HG03565 (cell line): ENCODE results near the gene NCKAP5L.
"Not testable (repeated sequence)": the region's sequence is repeated elsewhere in the genome, so short reads cannot be mapped to it uniquely, and the experiment has no call there.

Experiments used
- ATAC-seq: cut with Tn5 transposase; IDR thresholded peaks from one replicate; pipeline ENCODE4 v1.9.1; 2021; ENCODE audit warnings: mild to moderate bottlenecking, moderate library complexity; ENCODE audit not compliant: unreplicated experiment

The NCKAP5L gene

GRCh38 chr12:49866859-49867569 lies 38.8 kb upstream of the NCKAP5L start:
- ATAC-seq, result no peak

GRCh38 chr12:49865782-49866135 lies 37.5 kb upstream of the NCKAP5L start:
- ATAC-seq, result no peak

GRCh38 chr12:49865109-49865781 lies 37.0 kb upstream of the NCKAP5L start:
- no peak for ATAC-seq

GRCh38 chr12:49864798-49865090 lies 36.5 kb upstream of the NCKAP5L start:
- no peak for ATAC-seq

- ATAC-seq, result no peak
Observed at GRCh38 chr12:49863946-49864797, 36.0 kb upstream of the NCKAP5L start.

GRCh38 chr12:49860921-49861320 lies 32.7 kb upstream of the NCKAP5L start:
- not testable (repeated sequence) for ATAC-seq

GRCh38 chr12:49855890-49856289 lies 27.7 kb upstream of the NCKAP5L start:
- ATAC-seq, result not testable (repeated sequence)

GRCh38 chr12:49854976-49855375 lies 26.8 kb upstream of the NCKAP5L start:
- ATAC-seq, result no peak

- no peak for ATAC-seq
Observed at GRCh38 chr12:49853671-49854070, 25.5 kb upstream of the NCKAP5L start.

GRCh38 chr12:49847161-49847560 lies 18.9 kb upstream of the NCKAP5L start:
- ATAC-seq, result no peak

- ATAC-seq, result no peak
Observed at GRCh38 chr12:49846032-49846431, 17.8 kb upstream of the NCKAP5L start.

- no peak for ATAC-seq
Observed at GRCh38 chr12:49843876-49844437, 15.7 kb upstream of the NCKAP5L start.

- ATAC-seq, result no peak
Observed at GRCh38 chr12:49843411-49843810, 15.2 kb upstream of the NCKAP5L start.

GRCh38 chr12:49842519-49843352 lies 14.5 kb upstream of the NCKAP5L start, which contains the start of gene BCDIN3D:
TSS of gene BCDIN3D (minus strand) at chr12:49843106. CDS start at chr12:49843087, 19 bp downstream.
- ATAC-seq, result peak; percentile 73

- ATAC-seq, result no peak
Observed at GRCh38 chr12:49838973-49839633, 10.9 kb upstream of the NCKAP5L start.

GRCh38 chr12:49832836-49833421 lies 4.7 kb upstream of the NCKAP5L start:
- ATAC-seq, result no peak

- ATAC-seq, result no peak
Observed at GRCh38 chr12:49831717-49832116, 3.5 kb upstream of the NCKAP5L start.

- ATAC-seq, result no peak
Observed at GRCh38 chr12:49827401-49828099, 663 bp downstream of the NCKAP5L start.

- no peak for ATAC-seq
Observed at GRCh38 chr12:49827051-49827400, 1.2 kb downstream of the NCKAP5L start.
